Nephron (organoid): Measurements from ENCODE around the gene ROM1.

Experiments
- H3K27ac Mint-ChIP-seq, 3 experiments: 2 replicates each; pipeline ENCODE4 v1.8.0; 2020; ENCODE audit warnings: mixed read lengths in 3 of 3, mild to moderate bottlenecking in 2 of 3, moderate library complexity in 1 of 3
- H3K27me3 Mint-ChIP-seq: 2 replicates; pipeline ENCODE4 v1.8.0; 2021; ENCODE audit warnings: low read depth, mild to moderate bottlenecking, moderate library complexity, mixed read lengths
- H3K36me3 Mint-ChIP-seq: 2 replicates; pipeline ENCODE4 v1.8.0; 2020; ENCODE audit warnings: low read depth, mixed read lengths
- H3K4me1 Mint-ChIP-seq: 2 replicates; pipeline ENCODE4 v1.8.0; 2020; ENCODE audit warnings: mixed read lengths
- H3K4me3 Mint-ChIP-seq, 3 experiments: 2 replicates each; pipeline ENCODE4 v1.8.0; 2020; ENCODE audit warnings: mild to moderate bottlenecking in 3 of 3, mixed read lengths in 3 of 3, moderate library complexity in 2 of 3
- H3K9me3 Mint-ChIP-seq: 2 replicates; pipeline ENCODE4 v1.8.0; 2020; ENCODE audit warnings: mixed read lengths
- CTCF ChIP-seq, 3 experiments: fragments of 200-600 bp; sonication (generic); IDR thresholded peaks; one replicate each; pipeline ENCODE4 v1.5.0; 2021; ENCODE audit warnings: antibody characterized with exemption in 3 of 3; ENCODE audit not compliant: unreplicated experiment in 3 of 3

The ROM1 gene

GRCh38 chr11:62601372-62602140, 11.5 kb upstream of the ROM1 start, which contains the start of gene MTA2:
Gene MTA2 (minus strand): TSS chr11:62601865. CDS start chr11:62601450, 415 bp downstream.
- no peak for TF ChIP-seq CTCF (IDR thresholded peaks at IDR 0.05; ENCODE audit: unreplicated experiment in 3 of 3)
- Mint-ChIP-seq H3K9me3 (no peaks in the 10 kb centered on the region), H3K27me3 (peaks cover 20% of the 10 kb centered on the region), H3K27ac (peak within 1 kb of the TSS; percentile 96 to 98 (median 97)), H3K4me1 (peaks cover 52% of the 10 kb centered on the region), H3K36me3 (peaks cover 42% of the 10 kb centered on the region), H3K4me3 (peak within 1 kb of the TSS; percentile 93 to 95 (median 95))

- TF ChIP-seq CTCF (IDR thresholded peaks at IDR 0.05; ENCODE audit: unreplicated experiment in 3 of 3): no peak
- H3K27ac Mint-ChIP-seq: peak overlapping the region; percentile 87 to 97 (median 92)
- no peaks in the 10 kb centered on the region for H3K9me3 Mint-ChIP-seq
- peaks cover 52% of the 10 kb centered on the region for H3K4me1 Mint-ChIP-seq
- H3K4me3 Mint-ChIP-seq: peak overlapping the region; percentile 93 to 95 (median 95)
- peaks cover 20% of the 10 kb centered on the region for H3K27me3 Mint-ChIP-seq
- H3K36me3 Mint-ChIP-seq: peaks cover 35% of the 10 kb centered on the region
Measured at GRCh38 chr11:62602141-62603071, 10.7 kb upstream of the ROM1 start.

GRCh38 chr11:62603072-62603408, 10.0 kb upstream of the ROM1 start:
- Mint-ChIP-seq H3K4me1 (peaks cover 52% of the 10 kb centered on the region), H3K27ac (peak overlapping the region; percentile 20 to 85 (median 46)), H3K9me3 (no peaks in the 10 kb centered on the region), H3K27me3 (peaks cover 20% of the 10 kb centered on the region), H3K4me3 (peak overlapping the region; percentile 75 to 85 (median 83)), H3K36me3 (peaks cover 33% of the 10 kb centered on the region)
- TF ChIP-seq CTCF (IDR thresholded peaks at IDR 0.05; ENCODE audit: unreplicated experiment in 3 of 3): no peak

- no peaks in the 10 kb centered on the region for H3K9me3 Mint-ChIP-seq
- H3K36me3 Mint-ChIP-seq: peaks cover 29% of the 10 kb centered on the region
- peaks cover 20% of the 10 kb centered on the region for H3K27me3 Mint-ChIP-seq
- TF ChIP-seq CTCF (IDR thresholded peaks at IDR 0.05; ENCODE audit: unreplicated experiment in 3 of 3): no peak
- peak overlapping the region; percentile 46 to 85 (median 81) for H3K27ac Mint-ChIP-seq
- H3K4me1 Mint-ChIP-seq: peaks cover 48% of the 10 kb centered on the region
- H3K4me3 Mint-ChIP-seq: peak overlapping the region; percentile 75 to 85 (median 83)
Measured at GRCh38 chr11:62603776-62604299, 9.2 kb upstream of the ROM1 start.

- Mint-ChIP-seq H3K4me1 (peaks cover 41% of the 10 kb centered on the region), H3K36me3 (peaks cover 25% of the 10 kb centered on the region), H3K4me3 (peak overlapping the region; percentile 61 to 64 (median 63)), H3K27me3 (peaks cover 16% of the 10 kb centered on the region), H3K9me3 (no peaks in the 10 kb centered on the region), H3K27ac (peak overlapping the region; percentile 46 to 85 (median 81))
- TF ChIP-seq CTCF (IDR thresholded peaks at IDR 0.05; ENCODE audit: unreplicated experiment in 3 of 3): no peak
Measured at GRCh38 chr11:62604460-62605120, 8.5 kb upstream of the ROM1 start.
